GM19397 (cell line): ENCODE measurements around the gene TCF3.
"Not testable (repeated sequence)": the region's sequence is repeated elsewhere in the genome, so short reads cannot be mapped to it uniquely, and the experiment has no call there.

Experiments used
- ATAC-seq: cut with Tn5 transposase; IDR thresholded peaks from one replicate; pipeline ENCODE4 v1.9.1; 2021; ENCODE audit warnings: mild to moderate bottlenecking, moderate library complexity; ENCODE audit not compliant: unreplicated experiment

TCF3 gene

GRCh38 chr19:1653300-1653628, 849 bp upstream of the TCF3 start:
- no peak for ATAC-seq

DNA sequence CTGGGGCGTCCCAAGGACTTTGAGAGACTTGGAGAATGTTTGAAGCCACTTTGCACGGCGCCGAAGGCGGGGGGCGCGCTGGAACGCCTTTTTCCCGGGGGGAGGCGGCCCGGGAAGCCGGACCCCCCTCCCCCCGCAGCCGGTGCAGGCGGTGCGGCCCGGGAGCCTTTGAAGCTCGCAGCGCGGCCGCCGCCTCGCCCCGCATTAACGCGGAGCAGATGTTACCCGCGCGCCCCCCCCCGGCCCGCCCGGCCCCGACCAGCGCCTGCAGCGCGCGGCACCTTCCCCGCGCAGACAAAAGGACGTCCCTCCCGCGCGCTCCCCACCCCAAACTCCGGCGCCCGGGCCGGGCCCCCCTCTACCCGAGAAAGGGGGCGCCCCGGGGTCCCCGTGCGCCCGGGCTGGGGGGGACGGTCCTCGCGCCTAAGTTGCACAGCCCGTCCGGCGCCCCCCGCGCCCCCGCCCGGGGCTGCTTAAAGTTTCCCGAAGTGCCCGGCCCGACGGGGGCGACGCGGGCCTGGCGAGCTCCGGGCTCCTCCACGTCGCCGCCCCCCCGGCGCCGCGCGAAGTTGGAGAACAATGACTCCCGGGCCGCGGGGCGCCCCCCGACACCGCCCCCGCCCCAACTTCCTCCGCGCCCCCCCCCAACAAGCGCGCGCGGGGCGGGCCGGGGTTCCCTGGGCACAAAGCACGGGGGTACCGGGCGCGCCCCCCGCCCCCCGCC, 685 bp downstream of the TCF3 start:
- ATAC-seq = no peak

GRCh38 chr19:1650650-1651567, 1.5 kb downstream of the TCF3 start:
- no peak for ATAC-seq

DNA sequence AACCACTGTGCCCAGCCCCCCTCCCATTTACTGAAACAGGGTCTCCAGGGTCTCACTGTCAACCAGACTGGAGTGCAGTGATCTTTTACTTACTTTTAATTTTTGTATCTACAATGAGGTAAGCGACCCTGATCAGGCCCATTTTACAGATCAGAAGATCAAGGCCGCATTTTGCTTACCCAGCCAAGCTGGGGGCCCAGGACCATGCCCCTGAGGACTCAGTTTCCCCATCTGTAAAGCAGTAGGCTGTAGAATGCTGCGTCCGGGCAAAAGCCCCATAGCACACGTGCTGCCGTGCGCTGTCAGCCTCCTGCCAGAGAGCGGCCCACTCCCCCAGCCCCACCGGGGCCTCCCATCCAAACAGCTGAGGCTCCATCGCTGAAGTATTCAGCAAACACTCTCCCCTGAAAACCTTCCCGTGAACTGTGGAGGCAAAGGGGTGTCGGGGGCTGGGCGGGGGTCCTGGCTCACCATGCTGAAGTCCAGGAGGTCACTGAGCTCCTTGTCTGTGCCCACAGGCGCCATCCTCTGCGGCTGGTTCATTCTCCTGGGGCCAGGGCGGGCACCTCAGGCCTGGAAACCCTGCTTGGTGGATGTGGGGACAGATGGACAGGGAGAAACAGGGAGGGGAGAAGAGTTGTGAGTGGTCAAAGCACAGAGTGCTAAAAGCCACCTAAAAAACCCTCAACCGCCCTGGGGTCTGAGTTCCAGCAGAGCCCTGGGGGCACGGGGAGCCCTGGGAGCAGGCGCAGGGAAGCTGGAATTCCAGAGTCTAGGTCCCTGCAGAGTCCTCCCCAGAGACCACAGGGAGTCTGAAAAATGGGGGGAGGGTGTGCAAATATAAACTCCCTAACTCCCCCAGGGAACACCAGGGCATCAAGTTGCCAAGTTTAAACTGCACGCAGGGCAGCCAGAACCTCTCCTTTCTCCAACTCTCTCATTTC, 2.4 kb downstream of the TCF3 start:
- ATAC-seq = no peak

GRCh38 chr19:1648920-1649541, 3.4 kb downstream of the TCF3 start:
- ATAC-seq = no peak

- no peak for ATAC-seq
Measured at GRCh38 chr19:1648459-1648849, 4.0 kb downstream of the TCF3 start.

DNA sequence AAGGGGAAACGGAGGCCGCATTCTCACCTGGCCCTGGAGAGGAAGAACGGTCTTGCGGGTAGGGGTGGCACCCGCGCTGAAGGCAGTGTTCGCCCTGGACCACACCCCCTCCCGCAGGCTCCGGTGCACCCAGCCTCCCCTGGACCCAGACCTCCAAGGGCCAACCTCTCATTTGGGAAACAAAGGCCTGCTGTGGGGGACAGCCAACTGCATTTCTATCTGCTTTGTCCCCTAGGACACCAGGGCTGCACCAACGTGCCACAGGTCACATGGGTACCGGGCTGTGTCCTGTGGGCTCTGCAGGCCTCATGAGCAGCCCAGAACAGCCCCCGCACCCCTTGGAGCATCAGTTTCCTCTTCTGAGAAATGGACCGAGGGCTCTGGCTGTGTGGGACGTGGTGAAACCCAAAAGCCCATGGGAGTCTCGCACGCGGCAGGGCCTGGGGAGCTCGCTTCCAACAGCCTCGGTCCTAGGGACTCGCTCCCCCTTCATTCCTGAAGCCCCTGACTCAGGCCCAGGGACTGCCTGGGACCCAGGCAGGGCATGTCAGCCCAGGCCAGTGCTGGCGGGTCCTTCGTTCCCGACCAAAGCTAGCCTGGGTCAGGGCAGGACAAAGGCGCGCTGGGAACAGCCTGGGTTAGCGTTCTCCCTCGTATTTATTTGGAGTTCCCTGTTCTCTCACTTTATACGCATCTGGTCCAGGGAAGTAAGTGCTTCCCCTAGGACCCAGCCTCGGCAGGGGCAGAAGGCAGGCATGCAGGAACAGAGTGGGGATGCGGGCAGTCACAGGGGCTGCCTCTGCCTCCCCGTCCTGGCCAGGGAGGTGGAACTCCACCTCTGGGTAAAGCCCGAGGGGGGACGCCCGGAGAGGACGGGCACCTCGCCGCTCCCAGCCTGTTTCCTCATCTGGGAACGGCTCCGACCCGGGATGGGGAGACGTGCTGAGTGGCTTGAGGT, 4.6 kb downstream of the TCF3 start:
- no peak for ATAC-seq

GRCh38 chr19:1646659-1647453, 5.6 kb downstream of the TCF3 start:
- ATAC-seq = no peak

GRCh38 chr19:1646149-1646548, 6.3 kb downstream of the TCF3 start:
- no peak for ATAC-seq

DNA sequence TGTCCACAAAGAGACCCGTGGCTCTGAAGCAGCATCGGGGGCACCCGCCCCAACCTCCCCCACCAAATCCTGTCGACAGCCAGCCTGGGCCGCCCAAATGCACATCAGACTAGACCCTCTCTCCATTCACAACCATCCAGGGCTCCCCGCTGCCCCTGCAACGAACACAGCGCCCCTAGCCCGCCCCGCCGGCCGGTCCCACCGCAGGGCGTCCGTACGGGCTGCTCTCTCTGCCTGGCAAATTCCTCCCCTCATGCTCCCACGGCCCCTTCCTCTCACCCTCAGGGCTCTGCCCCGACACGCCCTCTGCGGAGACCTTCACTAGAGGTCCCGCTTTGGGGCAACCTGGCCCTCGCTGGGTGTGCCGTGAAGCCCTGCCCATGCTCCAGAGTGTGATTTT, 7.1 kb downstream of the TCF3 start:
- no peak for ATAC-seq

DNA sequence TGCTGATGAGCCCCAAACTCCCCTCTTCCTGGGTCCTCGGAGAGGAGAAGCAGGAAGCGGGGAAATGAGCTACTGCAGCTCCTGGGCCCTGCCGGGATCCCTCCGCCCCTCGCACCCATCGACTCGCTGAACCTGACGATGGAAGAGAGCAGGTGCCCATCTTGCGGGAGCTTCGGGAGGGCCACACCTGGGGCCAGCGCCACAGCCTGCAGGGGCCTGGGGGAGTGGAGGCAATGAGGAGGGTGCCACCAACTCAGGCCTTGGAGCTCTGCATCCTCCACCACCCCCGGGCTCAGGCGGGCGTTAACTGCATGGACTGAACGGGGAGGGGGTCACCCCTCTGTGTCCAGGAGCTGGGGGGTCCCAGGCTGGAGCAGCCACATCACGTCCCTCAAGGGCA, 8.3 kb downstream of the TCF3 start:
- no peak for ATAC-seq

- not testable (repeated sequence) for ATAC-seq
Measured at GRCh38 chr19:1640893-1641448, 11.4 kb downstream of the TCF3 start.

- ATAC-seq = no peak
Measured at GRCh38 chr19:1636325-1637236, 15.8 kb downstream of the TCF3 start.

- no peak for ATAC-seq
Measured at GRCh38 chr19:1634938-1635243, 17.5 kb downstream of the TCF3 start.

DNA sequence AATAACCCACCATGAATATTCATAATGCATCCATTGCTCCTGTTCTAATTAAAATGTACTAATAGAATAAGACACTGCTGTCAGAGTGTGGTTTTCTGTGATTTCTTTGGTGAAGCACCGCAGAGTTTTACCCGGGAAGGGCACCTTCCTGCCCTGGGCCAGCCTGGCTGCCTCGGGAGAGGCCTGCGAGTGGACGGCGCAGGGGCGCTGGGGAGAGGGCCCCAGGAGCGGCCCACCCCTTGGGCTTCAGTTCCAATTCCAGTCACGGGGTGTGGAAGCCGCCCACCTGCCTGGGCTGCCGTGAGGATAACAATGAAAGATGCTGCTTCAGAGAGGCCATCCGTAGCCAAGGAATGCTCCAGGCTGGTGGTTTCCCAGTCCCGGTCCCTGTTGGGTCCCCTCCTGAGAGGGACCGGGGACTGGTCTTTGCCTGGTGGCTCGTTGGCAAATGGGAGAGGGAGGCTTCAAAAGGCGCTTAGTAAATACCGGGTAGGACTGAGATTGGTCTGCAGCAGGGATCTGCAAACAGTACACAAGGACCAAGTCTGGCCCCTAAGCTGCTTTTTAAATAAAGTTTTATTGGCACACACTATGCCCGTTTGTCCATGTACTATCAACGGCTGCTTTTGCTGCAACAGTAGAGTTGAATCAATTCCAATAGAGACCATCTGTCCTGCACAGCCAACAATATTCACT, 18.0 kb downstream of the TCF3 start:
- no peak for ATAC-seq

- no peak for ATAC-seq
Measured at GRCh38 chr19:1633269-1633826, 19.1 kb downstream of the TCF3 start.
